Transverse colon (tissue), 4 donors: Measurements from ENCODE around the gene FAM219A. TPM values are rescaled to one million over a fixed set of nuclear protein-coding genes. Genes with fewer than 3 reads are reported as not detected.

Source experiments
- DNase-seq: peaks from one replicate; pipeline ENCODE4 v3.0.0-alpha.2; 2019
- H3K27ac ChIP-seq, 4 donors: fragments of 200-600 bp; sonication (generic); 2 replicates each; pipeline ENCODE4 v1.5.1; 2016 to 2018; ENCODE audit warnings: inconsistent platforms in 4 of 4
- H3K27me3 ChIP-seq: fragments of 200-600 bp; sonication (generic); 2 replicates; pipeline ENCODE4 v1.5.1; 2017; ENCODE audit warnings: inconsistent platforms
- H3K36me3 ChIP-seq, 4 donors: fragments of 200-600 bp; sonication (generic); 2 replicates each; pipeline ENCODE4 v1.5.1; 2017 to 2019; ENCODE audit warnings: inconsistent platforms in 4 of 4
- H3K4me1 ChIP-seq, 4 donors: fragments of 200-600 bp; sonication (generic); 2 replicates each; pipeline ENCODE4 v1.5.1; 2017 to 2020; ENCODE audit warnings: inconsistent platforms in 4 of 4
- H3K4me3 ChIP-seq, 4 donors: fragments of 200-600 bp; sonication (generic); 1 replicate in 1 of 4; 2 replicates in 3 of 4; pipeline versions ENCODE4 v1.5.1 to v1.6.1; 2017 to 2019; ENCODE audit warnings: inconsistent platforms in 4 of 4
- H3K9me3 ChIP-seq, 2 donors: fragments of 200-600 bp; sonication (generic); 2 replicates each; pipeline ENCODE4 v1.5.1; 2017 to 2019; ENCODE audit warnings: inconsistent platforms in 2 of 2
- CTCF ChIP-seq, 5 experiments: fragments of 200-600 bp in 3 of 5; fragments of 450-650 bp in 2 of 5; sonication (generic) in 3 of 5; IDR thresholded peaks; 1 replicate in 2 of 5; 2 replicates in 3 of 5; pipeline ENCODE4 v1.5.1; 2016 to 2017; ENCODE audit warnings: antibody characterized with exemption in 5 of 5, inconsistent platforms in 3 of 5, mild to moderate bottlenecking in 2 of 5, moderate library complexity in 1 of 5
- EP300 ChIP-seq: sonication (generic); formaldehyde crosslinking; IDR thresholded peaks from one replicate; pipeline ENCODE4 v1.6.1; 2017; ENCODE audit warnings: antibody characterized with exemption, low read depth
- POLR2A ChIP-seq: fragments of 450-650 bp; IDR thresholded peaks from one replicate; pipeline ENCODE4 v1.6.1; 2016; ENCODE audit warnings: antibody characterized with exemption, mild to moderate bottlenecking, moderate library complexity
- POLR2AphosphoS5 ChIP-seq, 3 donors: sonication (generic); formaldehyde crosslinking; IDR thresholded peaks; one replicate each; pipeline ENCODE4 v1.6.1; 2016; ENCODE audit warnings: antibody characterized with exemption in 3 of 3
- WGBS, 2 donors: methylation state at CpG; one replicate each; pipeline ENCODE4 v1.1.5; 2018; ENCODE audit warnings: low coverage in 1 of 2; 5-methylcytosine and 5-hydroxymethylcytosine counted together
- in situ Hi-C, 4 donors: fragments of 200-750 bp; cut with MboI; loops; one replicate each; pipeline versions ENCODE4 v1.15.0 to v1.15.1; 2017; ENCODE audit warnings: low sequenced_read_pairs in 3 of 4, low pct_ligation_motif_present in 1 of 4, low pct_unique_long_range_greater_than_20kb in 1 of 4
- intact Hi-C: fragments of 100-400 bp; cut with DNase I; formaldehyde crosslinking; loops from one replicate; pipeline ENCODE4 v1.15.1; 2023; ENCODE audit warnings: low total_unique reads
- total RNA-seq, 4 donors: library from RNA; depleted of rRNA; stranded (reverse); fragments of >200 nt; gene quantifications; one replicate each; pipeline ENCODE4 v1.1.0, GENCODE V29; 2016

Gene FAM219A
- total RNA-seq, 4 donors from 2014 or later, result 3.7 to 15.3 (median 8.0) TPM

DNA sequence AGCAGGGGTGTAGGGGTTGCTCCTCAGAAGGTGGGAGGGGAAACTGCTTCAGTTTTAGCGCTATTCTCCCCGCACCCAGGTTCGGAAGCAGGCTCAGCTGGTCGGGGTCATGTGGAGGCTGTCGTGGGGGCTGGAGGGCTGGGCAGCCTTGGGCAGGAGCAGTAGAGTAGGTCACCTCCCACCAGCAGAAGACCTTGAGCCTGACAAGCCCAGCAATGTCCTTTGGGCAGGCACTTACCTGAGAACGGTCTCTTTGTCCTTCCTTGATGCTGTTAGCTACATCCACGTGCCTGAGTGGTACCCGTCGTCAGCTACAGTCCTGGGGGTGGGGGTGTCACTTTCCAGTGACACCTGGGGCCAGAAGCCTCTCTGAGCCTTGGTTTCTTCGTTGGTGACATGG is 44.1 kb upstream of the FAM219A start:
- H3K4me1 ChIP-seq, result peaks cover 0 to 11% (median 4%) of the 10 kb centered on the region in 4 donors
- no peak for TF ChIP-seq EP300
- no peak for TF ChIP-seq POLR2AphosphoS5 (IDR thresholded peaks at IDR 0.05)
- TF ChIP-seq CTCF (IDR thresholded peaks at IDR 0.05), result no peak
- no peak for TF ChIP-seq POLR2A
- WGBS, 2 donors, result 74% methylated on average over 10 of the region's 10 CpGs; no CpG with 5 or more reads in 1 of the 2 donors
- in situ Hi-C loops (loop anchor here in 1 of 4 donors (5.0 kb wide), 1 partner anchor 65 kb away; no protein-coding TSS in a partner anchor), intact Hi-C loops (loop anchor here (5.0 to 10.0 kb wide), 2 partner anchors 82 to 100 kb away; partner anchors contain the start of gene CNTFR)
- H3K36me3 ChIP-seq, result no peaks in the 10 kb centered on the region
- H3K9me3 ChIP-seq, result no peaks in the 10 kb centered on the region
- H3K4me3 ChIP-seq, result no peak overlapping the region
- no peak for DNase-seq
- no peaks in the 10 kb centered on the region for H3K27me3 ChIP-seq
- peak overlapping the region in 1 of 4 donors; percentile 1 for H3K27ac ChIP-seq

DNA sequence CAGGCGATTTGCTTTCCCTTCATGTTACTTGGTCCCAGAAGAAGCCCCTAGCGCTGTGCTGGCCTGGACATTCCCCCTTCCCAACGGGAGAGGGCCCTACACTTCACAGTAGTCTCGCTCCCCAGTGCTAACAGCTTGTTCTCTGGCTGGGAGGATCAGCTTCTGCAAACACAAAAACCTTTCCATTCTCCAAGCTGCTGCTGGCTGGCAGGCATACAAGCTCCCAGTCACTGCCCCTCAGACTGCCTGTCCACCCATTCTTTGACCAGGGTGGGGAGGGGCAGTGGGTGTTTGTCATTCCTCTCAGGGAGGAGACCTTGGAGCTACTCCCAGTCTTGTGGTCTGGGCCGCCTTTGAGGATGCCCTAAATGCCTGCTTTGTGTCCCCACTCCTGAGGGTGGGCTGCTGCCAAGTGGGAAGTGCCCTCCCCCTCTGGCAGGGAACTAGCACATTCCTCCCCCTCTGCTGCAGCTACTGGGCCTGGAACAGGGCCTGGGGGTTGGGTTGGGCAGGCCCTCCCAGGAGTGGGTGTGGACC is 43.6 kb upstream of the FAM219A start:
- WGBS, 2 donors, result 36% methylated on average over 5 of the region's 5 CpGs; no CpG with 5 or more reads in 1 of the 2 donors
- in situ Hi-C loops (loop anchor here in 1 of 4 donors (5.0 kb wide), 1 partner anchor 65 kb away; no protein-coding TSS in a partner anchor), intact Hi-C loops (loop anchor here (5.0 to 10.0 kb wide), 2 partner anchors 83 to 100 kb away; partner anchors contain the start of gene CNTFR)
- H3K36me3 ChIP-seq, result no peaks in the 10 kb centered on the region
- H3K27me3 ChIP-seq, result no peaks in the 10 kb centered on the region
- TF ChIP-seq POLR2AphosphoS5 (IDR thresholded peaks at IDR 0.05) (peak in 2 of 3 donors; percentile 36 to 46), POLR2A (no peak)
- DNase-seq, result peak; percentile 24
- peaks cover 0 to 11% (median 4%) of the 10 kb centered on the region in 4 donors for H3K4me1 ChIP-seq
- no peak overlapping the region for H3K4me3 ChIP-seq
- H3K27ac ChIP-seq, result peak overlapping the region in 1 of 4 donors; percentile 1
- H3K9me3 ChIP-seq, result no peaks in the 10 kb centered on the region

DNA sequence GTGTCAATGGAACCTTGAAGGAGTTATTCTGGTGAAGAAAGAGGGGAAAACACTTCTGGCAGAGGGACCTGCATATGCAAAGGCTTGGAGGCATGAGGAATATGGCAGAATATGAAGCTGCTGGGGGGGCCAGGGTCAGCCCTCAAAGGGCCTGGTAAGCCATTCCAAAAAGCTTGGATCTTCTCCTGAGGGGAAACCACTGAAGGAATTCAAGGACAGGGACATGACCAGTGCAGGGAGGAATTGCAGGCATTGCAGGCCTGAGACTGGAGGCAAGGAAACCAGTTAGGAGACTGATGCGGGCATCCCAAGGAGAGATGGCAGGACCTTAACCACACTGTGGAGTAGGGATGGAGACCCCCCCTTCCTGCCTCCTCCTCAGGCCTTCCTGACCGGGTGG is 43.0 kb upstream of the FAM219A start:
- in situ Hi-C loops, result loop anchor here in 1 of 4 donors (5.0 kb wide), 1 partner anchor 64 kb away; no protein-coding TSS in a partner anchor

DNA sequence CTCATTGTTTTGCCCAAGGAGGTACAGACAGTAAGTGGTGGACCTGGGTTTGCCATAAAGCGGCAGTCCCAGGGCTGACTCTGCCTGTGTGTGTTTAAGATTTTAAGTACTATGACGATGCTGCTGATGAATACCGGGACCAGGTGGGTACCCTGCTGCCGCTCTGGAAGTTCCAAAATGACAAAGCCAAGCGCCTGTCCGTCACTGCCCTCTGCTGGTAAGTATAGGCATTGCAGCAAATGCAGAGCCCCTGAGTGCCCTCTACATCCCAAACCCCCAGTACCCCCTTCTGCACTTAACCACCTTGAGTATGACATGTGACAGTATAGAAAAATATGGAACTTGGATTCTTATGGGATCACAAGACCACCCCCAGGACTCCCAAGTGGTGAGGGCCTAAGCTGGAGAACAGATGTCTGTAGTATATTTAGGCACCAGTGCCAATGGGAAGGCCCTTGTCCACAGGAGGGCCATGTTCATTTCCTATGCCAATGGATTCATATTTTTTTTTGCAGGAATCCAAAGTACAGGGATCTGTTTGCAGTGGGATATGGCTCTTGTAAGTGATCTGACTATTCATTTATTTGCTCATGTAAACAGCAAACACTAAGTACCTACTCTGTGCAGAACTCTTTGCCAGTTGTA is 42.4 kb upstream of the FAM219A start:
- Histone ChIP-seq H3K4me1 (peaks cover 0 to 11% (median 4%) of the 10 kb centered on the region in 4 donors), H3K4me3 (no peak overlapping the region), H3K9me3 (no peaks in the 10 kb centered on the region), H3K27me3 (no peaks in the 10 kb centered on the region), H3K36me3 (no peaks in the 10 kb centered on the region), H3K27ac (no peak overlapping the region)
- in situ Hi-C loops (loop anchor here in 1 of 4 donors (5.0 kb wide), 1 partner anchor 63 kb away; no protein-coding TSS in a partner anchor), intact Hi-C loops (loop anchor here (5.0 to 10.0 kb wide), 2 partner anchors 84 to 98 kb away; partner anchors contain the start of gene CNTFR)
- TF ChIP-seq POLR2A, result no peak
- TF ChIP-seq EP300, result no peak
- TF ChIP-seq CTCF (IDR thresholded peaks at IDR 0.05), result peak; percentile 90 to 99 (median 98)
- peak; percentile 58 for DNase-seq
- 0% methylated on average over 3 to 6 of the region's 6 CpGs for WGBS, 2 donors

More for the DNA sequence above, 43.0 kb upstream of the FAM219A start:
- TF ChIP-seq POLR2A, result no peak
- TF ChIP-seq EP300, result no peak
- TF ChIP-seq POLR2AphosphoS5 (IDR thresholded peaks at IDR 0.05), result no peak
- TF ChIP-seq CTCF (IDR thresholded peaks at IDR 0.05), result no peak
- Histone ChIP-seq H3K4me1 (peaks cover 0 to 11% (median 4%) of the 10 kb centered on the region in 4 donors), H3K27me3 (no peaks in the 10 kb centered on the region), H3K4me3 (no peak overlapping the region), H3K9me3 (no peaks in the 10 kb centered on the region), H3K36me3 (no peaks in the 10 kb centered on the region), H3K27ac (peak overlapping the region in 1 of 4 donors; percentile 1)
- DNase-seq, result no peak
- intact Hi-C loops, result loop anchor here (5.0 to 10.0 kb wide), 2 partner anchors 83 to 99 kb away; partner anchors contain the start of gene CNTFR
- 100% methylated on average over 1 of the region's 2 CpGs; no CpG with 5 or more reads in 1 of the 2 donors for WGBS, 2 donors
